ENCODE results near the gene SIL1.
A peak's percentile ranks its signal among the peaks of the same experiment; 100 is the strongest.
"Not testable (repeated sequence)": the region's sequence is repeated elsewhere in the genome, so short reads cannot be mapped to it uniquely, and the experiment has no call there.

Gene SIL1

DNA sequence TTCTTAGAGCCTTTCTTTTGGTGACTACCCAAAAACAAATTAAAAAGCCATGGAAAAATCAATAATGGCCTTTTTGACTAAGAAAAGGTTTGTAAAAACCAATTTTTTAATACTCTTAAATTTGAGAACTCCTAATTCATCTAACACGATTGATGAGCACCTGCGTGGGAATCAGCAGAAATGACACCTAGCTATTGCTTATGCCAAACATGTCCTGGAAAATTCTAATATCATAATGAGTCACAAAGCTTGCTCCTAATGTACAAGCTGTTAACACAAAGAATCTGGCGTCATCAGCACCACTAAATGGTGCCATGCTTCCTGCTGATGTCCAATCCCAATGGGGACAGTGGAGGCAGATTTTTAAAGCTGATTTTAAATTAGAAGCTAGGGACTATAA, 176.8 kb downstream of the SIL1 start:
- DNase-seq (ENCODE audit: low spot score), result no peak

DNA sequence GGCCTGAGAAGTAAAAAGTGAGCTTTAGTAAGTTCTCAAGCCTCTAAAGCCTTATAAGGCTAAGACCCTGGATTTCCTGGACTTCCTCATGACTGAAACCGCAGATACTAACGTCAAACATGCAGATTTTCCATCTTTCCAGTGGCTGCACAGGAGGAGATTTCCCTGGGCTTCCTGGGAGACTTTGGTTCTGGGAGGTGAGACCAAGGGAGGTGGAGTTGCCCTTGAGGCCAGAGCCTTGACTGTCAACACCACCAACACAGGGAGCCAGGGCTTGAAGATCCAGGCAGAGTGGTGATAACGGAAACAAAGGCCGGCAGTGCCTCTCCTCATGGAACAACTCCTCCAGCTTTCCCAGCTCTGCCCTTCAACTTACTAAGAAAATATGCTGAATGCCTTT, 178.3 kb downstream of the SIL1 start:
- no peak for DNase-seq (ENCODE audit: low spot score)

DNA sequence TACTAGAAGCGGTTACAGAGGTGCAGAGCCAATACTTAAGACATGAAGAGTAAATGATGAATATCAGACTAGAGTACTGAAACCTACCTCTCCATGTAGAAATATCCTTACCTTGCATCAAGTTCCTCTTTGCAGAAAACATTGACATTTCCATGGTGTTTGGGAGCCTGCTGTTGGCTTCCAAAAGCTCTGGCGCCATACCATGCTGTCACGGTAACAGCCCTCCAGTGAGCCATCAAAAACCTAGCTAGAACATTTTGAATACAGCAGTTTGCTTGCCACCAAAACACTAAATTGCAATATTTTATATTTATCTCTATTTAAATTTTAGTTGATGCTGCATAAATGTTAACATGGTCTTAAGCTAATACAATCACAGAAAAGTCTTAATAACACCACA, 179.0 kb downstream of the SIL1 start:
- no peak for DNase-seq (ENCODE audit: low spot score)

DNA sequence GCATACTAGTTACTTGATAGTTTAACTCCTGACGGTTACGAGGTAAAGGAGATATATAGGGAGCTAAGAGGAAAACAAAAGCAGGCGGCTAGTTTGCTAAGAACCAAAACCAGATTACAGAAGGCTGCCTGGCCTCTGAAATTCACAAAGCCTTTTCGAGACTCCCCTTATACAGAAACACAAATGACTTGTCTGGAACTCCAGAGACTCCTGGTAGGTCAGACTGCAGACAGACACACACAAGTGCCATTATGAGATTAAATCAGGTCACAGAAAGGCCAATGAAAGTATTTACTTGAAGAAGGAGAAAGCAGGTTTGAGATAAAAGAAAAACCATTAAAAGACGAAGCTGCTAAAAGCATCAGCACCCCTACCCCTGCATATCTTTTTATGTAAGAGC, 180.5 kb downstream of the SIL1 start:
- no peak for DNase-seq (ENCODE audit: low spot score)

DNA sequence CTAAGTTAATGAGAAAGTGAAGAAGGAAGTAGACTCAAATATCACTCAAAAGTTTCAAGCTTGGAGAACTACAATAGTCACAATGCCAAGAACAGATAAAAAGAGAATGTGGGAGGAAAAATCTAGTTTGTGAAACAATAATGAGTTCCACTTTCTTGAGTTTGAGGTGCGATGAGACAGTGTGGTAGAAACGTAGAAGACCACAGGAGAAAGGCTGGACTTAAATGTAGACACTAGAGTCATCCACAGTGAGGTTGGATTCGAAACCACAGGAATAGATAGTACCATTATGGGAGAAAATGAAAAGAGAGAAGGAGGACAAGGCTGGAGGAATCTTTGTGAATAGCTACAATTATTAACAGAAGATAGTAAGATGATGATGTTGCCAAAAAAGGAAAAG, 182.0 kb downstream of the SIL1 start:
- DNase-seq (ENCODE audit: low spot score), result no peak

DNA sequence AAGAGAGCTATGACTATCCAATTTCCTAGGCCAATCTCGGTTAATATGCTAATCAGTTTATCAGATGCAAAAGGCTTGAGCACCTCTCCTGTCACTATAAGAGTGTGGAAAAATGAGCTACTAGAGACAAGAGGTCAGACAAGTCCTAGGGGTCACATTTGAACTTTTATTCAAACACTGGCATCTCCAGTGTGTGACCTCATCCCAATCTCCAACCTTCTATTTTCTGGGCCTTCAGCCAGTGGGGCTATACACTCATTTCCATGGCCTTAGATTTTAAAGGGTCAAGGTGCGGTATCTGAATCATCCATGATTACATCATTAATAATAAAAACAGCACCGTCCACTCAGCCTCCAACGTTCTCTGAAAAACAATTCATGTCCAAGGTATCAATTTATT, 183.4 kb downstream of the SIL1 start:
- no peak for DNase-seq (ENCODE audit: low spot score)

DNA sequence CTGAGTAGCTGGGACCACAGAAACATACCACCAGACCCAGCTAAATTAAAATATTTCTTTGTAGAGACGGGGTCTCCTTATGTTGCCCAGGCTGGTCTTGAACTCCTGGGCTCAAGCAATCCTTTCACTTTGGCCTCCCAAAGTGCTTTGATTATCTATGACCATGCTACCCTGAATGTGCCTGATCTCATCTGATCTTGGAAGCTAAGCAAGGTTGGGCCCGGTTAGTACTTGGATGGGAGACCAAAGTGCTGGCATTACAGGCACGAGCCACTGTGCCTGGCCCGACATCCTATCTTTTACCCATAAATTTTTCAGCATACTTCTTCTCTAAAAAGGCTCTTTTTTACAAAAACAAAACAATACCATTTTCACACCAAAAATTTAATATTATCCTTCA, 186.0 kb downstream of the SIL1 start:
- no peak for DNase-seq (ENCODE audit: low spot score)

DNA sequence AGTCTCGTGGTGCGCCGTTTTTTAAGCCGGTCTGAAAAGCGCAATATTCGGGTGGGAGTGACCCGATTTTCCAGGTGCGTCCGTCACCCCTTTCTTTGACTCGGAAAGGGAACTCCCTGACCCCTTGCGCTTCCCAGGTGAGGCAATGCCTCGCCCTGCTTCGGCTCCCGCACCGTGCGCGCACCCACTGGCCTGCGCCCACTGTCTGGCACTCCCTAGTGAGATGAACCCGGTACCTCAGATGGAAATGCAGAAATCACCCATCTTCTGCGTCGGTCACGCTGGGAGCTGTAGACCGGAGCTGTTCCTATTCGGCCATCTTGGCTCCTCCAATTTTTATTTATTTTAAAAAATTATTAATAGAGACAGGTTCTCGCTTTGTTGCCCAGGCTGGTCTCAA, 187.0 kb downstream of the SIL1 start:
- DNase-seq (ENCODE audit: low spot score), result not testable (repeated sequence)

DNA sequence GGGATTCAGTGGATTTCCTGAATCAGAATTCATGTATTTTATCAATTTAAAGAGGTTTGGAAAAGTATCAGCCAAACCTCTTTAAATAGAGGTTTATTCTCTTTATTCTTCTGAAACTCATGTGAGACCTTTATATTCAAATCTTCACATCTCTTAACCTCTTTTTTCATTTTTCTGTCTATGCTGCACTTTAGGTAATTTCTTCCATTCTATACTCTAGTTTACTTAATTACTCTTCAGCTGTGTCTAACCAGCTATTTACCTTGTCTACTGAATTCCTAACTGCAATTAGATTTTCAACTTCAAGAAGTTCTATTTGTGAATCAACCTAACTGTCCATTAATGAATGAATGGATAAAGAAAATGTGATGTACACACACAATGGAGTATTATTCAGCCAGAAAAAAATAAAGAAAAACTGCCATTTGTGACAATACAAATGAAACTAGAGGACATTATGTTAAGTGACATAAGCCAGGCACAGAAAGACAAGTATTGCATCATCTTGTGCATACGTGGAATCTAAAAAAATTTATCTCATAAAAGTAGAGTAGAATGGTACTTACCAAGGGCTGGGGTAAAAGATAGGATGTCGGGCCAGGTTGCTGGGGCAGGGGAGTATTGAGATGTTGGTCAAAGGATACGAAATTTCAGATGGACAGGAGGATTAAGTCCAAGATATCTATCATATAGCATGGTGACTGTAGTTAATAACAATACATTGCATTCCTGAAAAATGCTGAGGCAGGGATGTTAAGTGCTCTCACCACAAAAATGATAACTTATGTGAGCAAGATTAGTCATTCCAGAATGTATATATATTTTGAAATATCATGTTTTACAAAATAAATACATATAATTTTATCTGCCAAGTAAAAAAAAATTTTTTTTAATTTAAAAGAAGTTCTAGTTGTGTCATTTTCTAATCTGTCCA, 193.5 kb downstream of the SIL1 start:
- no peak for DNase-seq (ENCODE audit: low spot score)

DNA sequence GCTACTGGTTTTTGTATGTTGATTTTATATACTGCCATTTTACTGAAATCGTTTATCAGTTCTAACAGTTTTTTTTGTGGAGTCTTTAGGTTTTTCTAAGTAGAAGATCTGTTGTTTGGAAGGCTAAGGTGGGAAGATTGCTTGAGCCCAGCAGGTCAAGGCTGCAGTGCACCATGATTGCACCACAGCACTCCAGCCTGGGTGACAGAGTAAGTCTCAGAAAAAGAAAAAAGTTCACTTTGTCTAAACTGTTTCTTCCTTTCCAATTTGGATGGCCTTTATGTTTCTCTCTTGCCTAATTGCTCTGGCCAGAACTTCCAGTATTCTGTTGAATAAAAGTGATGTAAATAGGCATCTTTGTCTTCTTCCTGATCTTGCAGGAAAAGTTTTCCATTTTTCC, 198.5 kb downstream of the SIL1 start:
- no peak for DNase-seq (ENCODE audit: low spot score)

DNA sequence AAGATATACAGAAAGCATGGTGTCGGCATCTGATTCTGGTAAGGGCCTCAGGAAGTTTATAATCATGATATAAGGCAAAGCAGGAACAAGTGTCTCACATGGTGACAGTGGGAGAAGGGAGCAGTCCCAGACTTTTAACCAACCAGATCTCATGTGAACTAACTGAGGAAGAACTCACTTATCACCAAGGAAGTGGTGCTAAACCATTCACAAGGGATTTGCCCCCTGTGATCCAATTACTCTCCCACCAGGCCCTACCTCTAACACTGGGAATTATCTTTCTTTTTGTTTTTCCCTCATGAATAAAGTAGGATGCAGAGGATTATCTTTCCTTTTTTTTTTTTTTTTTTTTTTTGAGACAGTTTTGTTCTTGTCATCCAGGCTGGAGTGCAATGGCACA, 199.6 kb downstream of the SIL1 start:
- DNase-seq (ENCODE audit: low spot score), result no peak

DNA sequence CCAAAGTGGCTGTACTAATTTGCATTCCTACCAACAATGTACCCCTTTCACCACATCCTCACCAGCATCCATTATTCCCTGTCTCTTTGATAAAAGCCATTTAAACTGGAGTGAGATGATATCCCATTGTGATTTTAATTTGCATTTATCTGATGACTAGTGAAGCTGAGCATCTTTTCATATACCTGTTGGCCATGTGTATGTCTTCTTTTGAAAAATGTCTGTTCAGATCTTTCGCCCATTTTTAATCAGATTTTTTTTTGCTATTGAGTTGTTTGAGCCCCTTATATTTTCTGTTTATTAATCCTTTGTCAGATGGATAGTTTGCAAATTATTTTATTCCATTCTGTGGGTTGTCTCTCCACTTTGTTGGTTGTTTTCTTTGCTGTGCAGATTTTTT, 202.0 kb downstream of the SIL1 start:
- no peak for DNase-seq (ENCODE audit: low spot score)

DNA sequence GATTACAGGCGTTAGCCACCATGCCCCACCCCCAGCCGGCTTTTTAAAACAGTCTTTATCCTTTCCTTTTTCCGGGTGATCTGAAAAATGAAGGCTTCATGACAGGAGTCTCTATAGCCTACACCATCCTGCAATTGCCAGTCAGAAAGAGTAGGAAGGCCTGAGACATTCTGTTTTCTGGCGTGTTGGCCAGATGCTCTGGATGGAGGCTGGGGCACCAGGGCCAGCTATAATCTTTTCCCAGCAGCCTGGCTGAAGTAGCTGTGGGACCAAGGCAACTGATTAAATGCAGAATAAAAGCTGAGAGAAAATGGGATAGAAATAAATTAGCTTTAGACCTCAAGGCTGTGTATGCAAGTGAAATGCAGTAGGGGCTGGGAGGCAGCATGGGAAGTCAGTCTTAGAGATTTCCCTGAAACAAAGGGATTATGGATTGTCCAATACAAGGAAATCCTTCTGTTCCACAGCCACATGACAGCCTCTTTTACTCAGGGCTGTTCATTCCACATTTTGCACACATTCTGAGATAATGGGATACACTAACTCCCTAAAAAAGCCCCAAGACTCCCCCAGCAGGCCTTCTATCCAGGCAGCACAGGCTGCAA, 207.1 kb downstream of the SIL1 start:
- no peak for DNase-seq (ENCODE audit: low spot score)

DNA sequence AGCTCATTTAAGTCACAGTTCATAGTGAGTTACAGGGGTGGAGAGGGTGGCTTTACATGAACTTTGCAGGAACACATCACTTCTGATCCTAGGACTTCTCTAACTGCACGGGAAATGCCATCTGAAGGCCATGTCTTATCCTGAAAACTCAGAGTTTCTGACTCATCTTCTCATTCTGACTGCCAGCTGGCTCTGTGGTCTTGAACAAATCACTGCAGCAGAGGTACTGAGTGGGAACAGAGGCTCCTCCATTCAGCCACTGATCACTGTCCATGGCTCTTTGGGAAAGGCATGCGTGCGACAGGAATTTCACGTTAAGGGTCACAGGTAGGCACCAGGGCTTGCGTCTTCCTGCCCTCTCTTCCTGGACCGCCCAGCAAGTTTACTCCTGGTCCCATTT, 208.4 kb downstream of the SIL1 start:
- no peak for DNase-seq (ENCODE audit: low spot score)

DNA sequence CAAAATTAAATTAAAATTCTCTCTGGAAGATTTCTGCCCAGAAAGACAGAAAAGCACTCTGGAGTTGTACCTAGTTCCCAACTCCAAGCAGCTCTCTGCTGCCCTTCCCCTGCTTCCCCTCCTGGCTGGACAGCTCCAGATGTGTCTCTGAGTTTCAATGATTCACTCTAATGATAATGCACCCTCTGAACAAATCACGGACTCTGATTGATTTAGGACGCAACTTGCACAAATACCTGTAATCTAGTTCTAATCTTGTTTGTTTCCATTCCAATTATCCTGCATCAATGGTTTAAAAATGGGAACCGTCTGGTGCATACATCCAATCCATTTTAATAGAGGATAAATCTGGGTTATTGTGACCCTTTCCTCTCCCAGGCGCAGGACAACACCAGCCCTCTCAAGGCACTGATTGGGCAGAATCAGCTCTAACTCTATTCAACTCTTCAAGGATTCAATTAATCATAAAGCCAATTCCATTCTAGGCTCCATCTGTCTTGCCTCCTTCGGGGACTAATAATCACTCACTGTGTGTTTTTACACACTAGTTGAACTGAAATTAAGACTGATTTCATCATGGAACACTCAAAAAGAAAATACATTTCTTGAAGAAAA, 211.9 kb downstream of the SIL1 start:
- DNase-seq (ENCODE audit: low spot score), result no peak

DNA sequence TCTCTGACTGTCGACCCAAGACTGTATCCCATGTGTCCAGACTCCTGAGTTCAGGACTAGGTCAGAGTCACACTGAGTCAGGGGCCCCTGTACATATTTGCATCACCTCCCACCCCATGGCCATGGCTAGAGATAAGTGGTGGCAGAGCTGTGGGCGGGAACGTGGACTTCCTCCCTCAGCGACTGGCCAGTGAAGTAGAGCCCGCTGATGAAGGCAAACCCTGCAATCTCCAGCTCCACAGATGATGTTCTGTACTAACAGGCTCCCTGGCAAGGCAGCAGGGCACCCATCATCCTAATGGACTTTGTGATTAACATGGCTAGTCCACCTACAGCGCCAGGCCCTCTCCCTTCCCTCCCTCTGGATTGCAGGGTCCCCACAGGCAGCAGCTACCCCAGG, 212.5 kb downstream of the SIL1 start:
- no peak for DNase-seq (ENCODE audit: low spot score)

DNA sequence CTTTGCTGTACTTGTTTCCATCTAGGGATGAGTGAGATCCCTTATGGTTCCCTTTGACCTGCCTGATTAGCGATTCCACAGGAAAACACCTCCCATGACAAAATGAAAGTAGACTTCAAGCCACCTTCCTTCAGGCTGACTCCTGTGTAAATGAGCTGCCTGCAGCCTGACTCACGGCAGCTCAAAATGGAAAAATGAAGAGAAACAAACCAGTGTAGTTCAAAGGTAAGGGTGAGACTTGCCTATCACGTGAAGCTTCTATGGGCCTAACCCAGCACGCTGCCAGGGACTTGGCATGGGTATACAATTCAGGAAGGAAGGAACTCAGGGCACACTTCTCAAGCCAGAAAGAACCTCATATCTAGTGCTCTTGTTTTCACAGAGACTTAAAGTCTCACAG, 212.9 kb downstream of the SIL1 start:
- DNase-seq (ENCODE audit: low spot score), result no peak

DNA sequence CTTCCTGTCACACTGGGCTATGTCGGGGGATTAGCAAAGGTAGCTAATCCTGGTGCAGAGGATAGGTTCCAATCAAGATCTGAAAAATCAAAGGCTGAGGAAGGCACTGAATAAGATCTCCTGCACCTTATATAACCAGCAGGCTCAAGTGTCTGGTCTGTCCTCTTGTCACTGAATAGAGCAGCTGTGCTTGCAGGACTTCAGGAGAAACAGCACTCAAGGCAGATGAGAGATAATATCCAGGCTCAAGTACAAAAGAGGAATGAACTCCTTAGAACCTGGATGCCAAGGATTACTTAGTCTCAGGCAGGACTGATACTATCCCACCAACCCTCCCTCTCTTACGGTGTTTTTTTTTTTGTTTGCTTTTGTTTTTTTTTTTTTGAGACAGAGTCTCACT, 214.2 kb downstream of the SIL1 start:
- DNase-seq (ENCODE audit: low spot score), result no peak

DNA sequence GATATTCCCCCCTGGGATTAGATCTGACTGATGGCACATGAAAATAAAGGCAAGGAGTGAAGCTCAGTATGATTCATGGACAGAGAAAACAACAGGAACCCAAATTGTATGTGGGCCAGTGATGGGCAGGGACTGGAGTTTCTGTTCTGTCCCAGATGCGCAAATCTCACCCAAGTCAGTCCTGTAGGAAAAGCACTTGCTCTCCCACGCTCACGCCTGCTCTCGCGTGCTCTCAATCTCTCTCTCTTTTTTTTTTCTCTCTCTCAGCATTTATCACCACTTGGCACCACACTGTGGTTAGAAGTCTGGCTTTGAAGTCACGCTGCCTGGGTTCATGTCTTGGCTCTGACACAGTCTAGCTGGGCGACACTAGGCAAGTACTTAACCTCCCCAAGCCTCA, 216.6 kb downstream of the SIL1 start:
- no peak for DNase-seq (ENCODE audit: low spot score)

DNA sequence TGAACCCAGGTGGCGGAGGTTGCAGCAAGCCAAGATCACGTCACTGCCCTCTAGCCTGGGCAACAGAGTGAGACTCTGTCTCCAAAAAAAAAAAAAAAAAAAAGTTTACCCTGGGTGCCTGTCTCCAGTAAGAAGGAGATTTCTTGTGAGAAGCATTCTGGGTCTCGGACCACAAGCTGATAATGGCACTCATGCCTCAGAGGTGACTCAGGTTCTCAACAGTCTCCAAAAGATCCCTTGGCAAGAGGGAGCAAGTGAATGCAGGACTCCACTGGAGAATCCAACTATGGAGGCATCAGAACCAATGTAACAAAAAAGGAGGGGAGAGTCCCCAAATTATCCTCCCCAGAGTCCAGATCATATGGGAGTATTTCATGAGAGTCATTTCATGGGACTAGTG, 217.0 kb downstream of the SIL1 start:
- DNase-seq (ENCODE audit: low spot score), result no peak

DNA sequence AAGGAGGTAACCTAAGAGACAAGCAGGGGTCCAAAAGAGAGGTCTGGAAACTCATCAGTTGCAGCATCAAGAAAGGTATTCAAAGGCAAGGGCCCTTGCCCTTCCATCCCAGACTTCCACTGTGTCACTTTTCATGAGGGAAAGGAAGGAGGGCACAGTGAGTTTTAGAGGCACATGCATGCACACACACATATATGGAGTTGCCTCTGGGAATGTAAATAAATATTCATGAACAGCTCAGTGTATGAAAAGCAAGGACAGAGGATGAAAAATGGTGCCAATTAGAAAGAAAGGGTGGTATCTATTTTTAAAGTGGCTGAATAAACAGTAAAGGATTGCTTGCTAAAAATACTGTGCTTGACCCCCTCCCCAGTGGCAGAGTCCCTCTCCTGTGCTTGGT, 217.7 kb downstream of the SIL1 start:
- no peak for DNase-seq (ENCODE audit: low spot score)

DNA sequence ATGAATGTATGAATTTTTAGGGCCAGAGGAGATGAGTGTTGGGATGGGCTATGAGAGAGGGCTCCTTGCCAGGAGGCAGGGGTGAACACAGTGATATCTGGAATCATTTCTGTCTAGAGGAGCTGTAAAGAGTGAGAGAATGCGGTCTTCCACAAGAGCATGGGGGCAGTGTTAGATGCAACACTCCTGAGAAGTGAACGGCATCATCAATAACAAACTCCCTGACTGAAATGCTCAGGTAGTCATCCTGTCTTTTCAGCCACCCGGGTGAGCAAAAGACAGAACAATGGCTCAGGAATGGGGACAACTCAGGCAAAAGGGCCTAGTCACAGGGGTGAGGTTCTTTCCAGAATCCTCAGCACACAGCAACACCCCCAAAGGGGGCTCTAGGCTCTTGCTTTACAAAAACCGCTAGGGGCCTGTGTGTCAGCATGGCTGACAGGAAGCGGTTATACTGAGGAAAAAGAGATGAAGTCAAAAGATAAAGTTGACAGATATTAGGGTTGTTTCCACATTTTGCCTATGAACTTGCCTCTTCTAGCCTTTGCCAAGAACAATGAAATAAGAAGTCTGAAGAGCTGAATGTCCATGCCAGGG, 218.4 kb downstream of the SIL1 start:
- DNase-seq (ENCODE audit: low spot score), result peak; percentile 19

DNA sequence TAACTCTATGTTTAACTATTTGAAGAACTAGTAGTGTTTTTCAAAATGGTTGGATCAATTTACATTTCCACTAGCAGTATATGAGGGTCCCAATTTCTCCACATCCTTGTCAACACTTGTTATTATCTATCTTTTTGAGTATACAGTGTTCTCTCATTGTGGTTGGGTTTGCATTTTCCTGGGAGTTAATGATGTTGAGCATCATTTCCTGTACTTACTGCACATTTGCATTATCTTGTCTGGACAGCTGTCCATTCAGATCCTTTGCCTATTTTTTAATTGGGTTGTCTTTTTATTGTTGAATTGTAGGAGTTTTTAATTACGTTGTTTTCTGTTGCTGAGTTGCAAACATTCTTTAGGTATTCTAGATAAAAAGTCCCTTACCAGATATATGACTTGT, 219.6 kb downstream of the SIL1 start:
- no peak for DNase-seq (ENCODE audit: low spot score)
